H1 (cell line): Measurements from ENCODE around the gene XPO6. TPM values are rescaled to one million over a fixed set of nuclear protein-coding genes. Genes with fewer than 3 reads are reported as not detected.

Source experiments
- CTCF ChIA-PET: fragments of 300-600 bp; sonication (Branson Sonifier 250); formaldehyde crosslinking; loops from one replicate; lab custom pipeline; 2021; ENCODE audit not compliant: partially characterized antibody; lab: Charles Lee
- POLR2A ChIA-PET: fragments of 300-600 bp; sonication (Branson Sonifier 250); formaldehyde crosslinking; loops from one replicate; lab custom pipeline; 2021; ENCODE audit warnings: inconsistent platforms; ENCODE audit not compliant: partially characterized antibody; lab: Charles Lee
- DNase-seq, 2 experiments: peaks; one replicate each; pipeline versions ENCODE4 v3.0.0 to v3.0.0-alpha.2; 2010 to 2022; ENCODE audit warnings: low spot score in 2 of 2, low read depth in 1 of 2, mixed read lengths in 1 of 2
- FAIRE-seq: peaks from 2 replicates; lab custom pipeline; 2011; peaks lifted over from hg19 to GRCh38; lab: Jason Lieb, UNC
- H2AFZ ChIP-seq: 2 replicates; pipeline ENCODE4 v1.8.1; 2012; ENCODE audit warnings: low read length, inconsistent platforms
- H2AK5ac ChIP-seq: 2 replicates; pipeline ENCODE4 v1.6.1; 2013; ENCODE audit warnings: low read depth, low read length
- H2BK120ac ChIP-seq: replicated peaks from 2 replicates; pipeline ENCODE3; 2013; ENCODE audit warnings: low read depth, low read length, inconsistent platforms
- H2BK12ac ChIP-seq: 2 replicates; pipeline ENCODE4 v1.6.1; 2013; ENCODE audit warnings: low read depth, low read length
- H2BK15ac ChIP-seq: 2 replicates; pipeline ENCODE4 v1.6.1; 2013; ENCODE audit warnings: low read length
- H2BK20ac ChIP-seq: 2 replicates; pipeline ENCODE4 v1.6.1; 2013; ENCODE audit warnings: low read length
- H2BK5ac ChIP-seq: 2 replicates; pipeline ENCODE4 v1.6.1; 2013; ENCODE audit warnings: low read depth, low read length
- H3K14ac ChIP-seq: 2 replicates; pipeline ENCODE4 v1.6.1; 2013; ENCODE audit warnings: inconsistent platforms; ENCODE audit not compliant: insufficient read length
- H3K18ac ChIP-seq: 2 replicates; pipeline ENCODE4 v1.6.1; 2013; ENCODE audit warnings: low read length; ENCODE audit errors: extremely low read depth
- H3K23ac ChIP-seq: 2 replicates; pipeline ENCODE4 v1.6.1; 2013; ENCODE audit warnings: inconsistent platforms; ENCODE audit not compliant: insufficient read length
- H3K23me2 ChIP-seq: 2 replicates; pipeline ENCODE4 v1.6.1; 2013; ENCODE audit warnings: low read depth, low read length
- H3K27ac ChIP-seq: 2 replicates; pipeline ENCODE4 v1.6.1; 2011; ENCODE audit warnings: low read depth, low read length, inconsistent platforms
- H3K27me3 ChIP-seq, 4 experiments: replicated peaks in 1 of 4; 1 replicate in 1 of 4; 2 replicates in 3 of 4; pipeline versions ENCODE4 v1.6.1 to v1.8.1; 2011 to 2013; ENCODE audit warnings: low read length in 3 of 4, mild to moderate bottlenecking in 3 of 4, inconsistent platforms in 2 of 4, mixed read lengths in 2 of 4, moderate library complexity in 1 of 4; ENCODE audit not compliant: control insufficient read depth in 3 of 4, insufficient read depth in 3 of 4; ENCODE audit errors: extremely low read depth in 1 of 4
- H3K36me3 ChIP-seq, 4 experiments: 2 replicates each; pipeline versions ENCODE4 v1.6.1 to v1.8.1; 2011 to 2013; ENCODE audit warnings: mild to moderate bottlenecking in 4 of 4, low read length in 3 of 4, moderate library complexity in 2 of 4, control low read depth in 1 of 4, inconsistent platforms in 1 of 4; ENCODE audit not compliant: insufficient read depth in 4 of 4, control insufficient read depth in 2 of 4
- H3K4ac ChIP-seq: replicated peaks from 2 replicates; pipeline ENCODE3; 2013; ENCODE audit warnings: low read length, low read depth, mixed read lengths, inconsistent platforms; ENCODE audit not compliant: insufficient read length
- H3K4me1 ChIP-seq, 4 experiments: replicated peaks in 1 of 4; 1 replicate in 1 of 4; 2 replicates in 3 of 4; pipeline versions ENCODE4 v1.6.1 to v1.8.1; 2011 to 2013; ENCODE audit warnings: low read length in 3 of 4, inconsistent platforms in 2 of 4, mixed read lengths in 1 of 4; ENCODE audit not compliant: insufficient read depth in 4 of 4, control insufficient read depth in 3 of 4
- H3K4me2 ChIP-seq, 2 experiments: 2 replicates each; pipeline versions ENCODE4 v1.6.1 to v1.8.1; 2011 to 2013; ENCODE audit warnings: low read depth in 2 of 2, low read length in 2 of 2, control low read depth in 1 of 2, inconsistent platforms in 1 of 2, mild to moderate bottlenecking in 1 of 2; ENCODE audit not compliant: insufficient read depth in 1 of 2
- H3K4me3 ChIP-seq, 4 experiments: fragments of 200-600, 300-600 bp in 1 of 4; sonication (generic), shearing (Covaris generic), sonication (Bioruptor Twin) in 1 of 4; 2 replicates each; pipeline versions ENCODE4 v1.5.1 to v1.8.1; 2011 to 2016; ENCODE audit warnings: low read length in 4 of 4, low read depth in 3 of 4, control low read depth in 2 of 4, inconsistent platforms in 2 of 4, mild to moderate bottlenecking in 2 of 4, mixed read lengths in 1 of 4, moderate library complexity in 1 of 4; ENCODE audit not compliant: insufficient read depth in 2 of 4; ENCODE audit errors: extremely low read depth in 1 of 4
- H3K56ac ChIP-seq: replicated peaks from 2 replicates; pipeline ENCODE3; 2013; ENCODE audit warnings: low read depth, mild to moderate bottlenecking, mixed read lengths, low read length, inconsistent platforms; ENCODE audit not compliant: insufficient read length
- H3K79me1 ChIP-seq: 2 replicates; pipeline ENCODE4 v1.6.1; 2013; ENCODE audit warnings: low read depth, low read length, control low read depth
- H3K79me2 ChIP-seq, 2 experiments: 2 replicates each; pipeline versions ENCODE4 v1.6.1 to v1.8.1; 2012 to 2013; ENCODE audit warnings: low read length in 2 of 2, mild to moderate bottlenecking in 2 of 2, inconsistent platforms in 1 of 2; ENCODE audit not compliant: insufficient read depth in 2 of 2, control insufficient read depth in 1 of 2
- H3K9ac ChIP-seq, 4 experiments: replicated peaks in 1 of 4; 1 replicate in 1 of 4; 2 replicates in 3 of 4; pipeline versions ENCODE4 v1.6.1 to v1.8.1; 2011 to 2013; ENCODE audit warnings: low read depth in 3 of 4, low read length in 3 of 4, control low read depth in 2 of 4, mild to moderate bottlenecking in 2 of 4, moderate library complexity in 2 of 4, inconsistent platforms in 1 of 4; ENCODE audit errors: extremely low read depth in 1 of 4
- H3K9me3 ChIP-seq, 2 experiments: 2 replicates each; pipeline versions ENCODE4 v1.6.1 to v1.8.1; 2012 to 2013; ENCODE audit warnings: mild to moderate bottlenecking in 2 of 2, moderate library complexity in 2 of 2, control low read depth in 1 of 2, inconsistent platforms in 1 of 2, low read depth in 1 of 2, low read length in 1 of 2, mixed read lengths in 1 of 2; ENCODE audit not compliant: insufficient read depth in 2 of 2
- H4K20me1 ChIP-seq, 2 experiments: replicated peaks in 1 of 2; 2 replicates each; pipeline versions ENCODE3 to v1.8.1; 2011 to 2013; ENCODE audit warnings: inconsistent platforms in 2 of 2, low read length in 2 of 2, mild to moderate bottlenecking in 1 of 2; ENCODE audit not compliant: insufficient read depth in 2 of 2, control insufficient read depth in 1 of 2
- H4K5ac ChIP-seq: 2 replicates; pipeline ENCODE4 v1.6.1; 2013; ENCODE audit warnings: low read length, low read depth, mixed read lengths, inconsistent platforms; ENCODE audit not compliant: insufficient read length
- H4K8ac ChIP-seq: 2 replicates; pipeline ENCODE4 v1.8.0; 2013; ENCODE audit warnings: mild to moderate bottlenecking, moderate library complexity, low read length, inconsistent platforms; ENCODE audit not compliant: insufficient read depth; ENCODE audit errors: extremely low read depth
- H4K91ac ChIP-seq: replicated peaks from 2 replicates; pipeline ENCODE3; 2013; ENCODE audit warnings: low read length, mixed read lengths, inconsistent platforms; ENCODE audit not compliant: insufficient read length
- ATF3 ChIP-seq: IDR thresholded peaks from 2 replicates; pipeline ENCODE4 v1.6.1; 2011; ENCODE audit warnings: low read depth, mild to moderate bottlenecking, low read length; ENCODE audit not compliant: insufficient read depth
- BCL11A ChIP-seq, 2 experiments: IDR thresholded peaks; one replicate each; pipeline ENCODE4 v1.6.1; 2011; ENCODE audit warnings: low read depth in 2 of 2, low read length in 2 of 2, mild to moderate bottlenecking in 2 of 2
- KDM4A ChIP-seq: IDR thresholded peaks from one replicate; pipeline ENCODE4 v1.7.1; 2012; ENCODE audit warnings: low read depth, mild to moderate bottlenecking, moderate library complexity, low read length, inconsistent platforms; ENCODE audit not compliant: severe bottlenecking
- MAFK ChIP-seq: IDR thresholded peaks from 2 replicates; pipeline ENCODE4 v1.6.1; 2012; ENCODE audit warnings: low read depth, mild to moderate bottlenecking, improper control_type of control experiment, low read length
- PHF8 ChIP-seq: fragments of 200-600 bp; sonication (generic); conservative IDR thresholded peaks from 2 replicates; pipeline ENCODE4 v1.7.1; 2012; ENCODE audit warnings: low read depth, mild to moderate bottlenecking, inconsistent platforms, low read length, moderate library complexity
- POLR2A ChIP-seq, 2 experiments: IDR thresholded peaks; 1 replicate in 1 of 2; 2 replicates in 1 of 2; pipeline ENCODE4 v1.6.1; 2011; ENCODE audit warnings: low read depth in 2 of 2, low read length in 2 of 2, mild to moderate bottlenecking in 2 of 2; ENCODE audit errors: control extremely low read depth in 1 of 2
- RBBP5 ChIP-seq: IDR thresholded peaks from 2 replicates; pipeline ENCODE4 v1.7.1; 2012; ENCODE audit warnings: low read depth, mild to moderate bottlenecking, inconsistent platforms, low read length, moderate library complexity, borderline replicate concordance
- SAP30 ChIP-seq: fragments of 300-600 bp; sonication (generic); IDR thresholded peaks from 2 replicates; pipeline ENCODE4 v1.7.1; 2012; ENCODE audit warnings: low read length, moderate library complexity, mild to moderate bottlenecking, inconsistent platforms; ENCODE audit not compliant: insufficient read depth, insufficient replicate concordance
- WGBS, 2 experiments: shearing (Covaris generic) in 1 of 2; methylation state at CpG; one replicate each; pipeline versions ENCODE4 v1.1.6 to v1.1.7; 2013 to 2015; ENCODE audit warnings: low lambda C conversion rate in 2 of 2, mixed read lengths in 2 of 2, inconsistent platforms in 1 of 2, low coverage in 1 of 2, missing lambda C conversion rate in 1 of 2; ENCODE audit not compliant: insufficient replicate concordance in 2 of 2, insufficient coverage in 1 of 2, insufficient read length in 1 of 2; ENCODE audit errors: extremely low coverage in 1 of 2, missing lambda C conversion rate in 1 of 2; 5-methylcytosine and 5-hydroxymethylcytosine counted together
- polyA plus RNA-seq, 7 experiments: library from polyadenylated mRNA; depleted of rRNA in 3 of 7; stranded (reverse) in 5 of 7; unstranded in 2 of 7; fragments of >200 nt in 5 of 7; fragments of 200-250 nt in 2 of 7; gene quantifications; 1 replicate in 5 of 7; 2 replicates in 1 of 7; 4 replicates in 1 of 7; pipeline versions ENCODE4 v1.2.1 to v1.2.3, GENCODE V29; 2011 to 2013; ENCODE audit warnings: missing spikeins in 2 of 7, mixed read lengths in 2 of 7
- total RNA-seq: library from RNA; stranded (reverse); fragmentation: NEBNext Ultra II Directional; extraction: Animal tissue kit (Norgen Biotek cat#: 25700); gene quantifications from 2 replicates; pipeline ENCODE4 v1.2.1, GENCODE V29; 2021

Gene XPO6
- total and polyA plus RNA-seq, 2 of the 8 experiments (the other 6 are each of a cell fraction or from before 2014, with no cell fraction given), result 152 to 254 TPM

- H2BK120ac ChIP-seq, result no peak overlapping the region
- H4K20me1 ChIP-seq, result no peaks in the 10 kb centered on the region
- no peak overlapping the region for H2AK5ac ChIP-seq
- POLR2A ChIA-PET, result interaction anchor here (1.3 to 1.4 kb wide), 2 partner anchors 9 to 12 kb away, joined by 3 to 5 read pairs; no protein-coding TSS in a partner anchor
- H2BK12ac ChIP-seq, result no peak overlapping the region
- no peaks in the 10 kb centered on the region for H3K79me1 ChIP-seq
- H2BK5ac ChIP-seq, result no peak overlapping the region
- 100% methylated on average over 1 of the region's 2 CpGs; no CpG with 5 or more reads in 1 of the 2 experiments for WGBS, 2 experiments
- H2BK15ac ChIP-seq, result no peak overlapping the region
- H3K27ac ChIP-seq, result no peak overlapping the region
- no peaks in the 10 kb centered on the region for H3K27me3 ChIP-seq
- no peak overlapping the region for H4K8ac ChIP-seq
- FAIRE-seq, result no peak
- H3K9me3 ChIP-seq, result no peaks in the 10 kb centered on the region
- H2BK20ac ChIP-seq, result no peak overlapping the region
- TF ChIP-seq ATF3, result no peak
- no peak for TF ChIP-seq BCL11A (IDR thresholded peaks at IDR 0.05; ENCODE audit: low read depth in 2 of 2, low read length in 2 of 2)
- no peak for TF ChIP-seq POLR2A (IDR thresholded peaks at IDR 0.05; ENCODE audit: control extremely low read depth in 1 of 2, low read depth in 2 of 2, low read length in 2 of 2)
- peak; percentile 29; the same call in 1 of the 2 replicates for TF ChIP-seq MAFK
- no peak for TF ChIP-seq KDM4A
- TF ChIP-seq RBBP5, result no peak
- no peak for TF ChIP-seq SAP30
- no peak for TF ChIP-seq PHF8
- no peaks in the 10 kb centered on the region for H3K79me2 ChIP-seq
- no peak overlapping the region for H4K5ac ChIP-seq
- H3K14ac ChIP-seq, result no peak overlapping the region
- no peak overlapping the region for H3K4me2 ChIP-seq
- no peak overlapping the region for H3K4me3 ChIP-seq
- CTCF ChIA-PET, result no interaction called here
- no peak overlapping the region for H4K91ac ChIP-seq
- H3K18ac ChIP-seq, result no peak overlapping the region
- DNase-seq, result no peak
- H3K9ac ChIP-seq, result no peak overlapping the region
- H3K4ac ChIP-seq, result no peak overlapping the region
- no peaks in the 10 kb centered on the region for H3K23me2 ChIP-seq
- no peaks in the 10 kb centered on the region for H3K4me1 ChIP-seq
- H3K36me3 ChIP-seq, result peaks cover 16 to 67% (median 44%) of the 10 kb centered on the region in 4 experiments
- H2AFZ ChIP-seq, result no peak overlapping the region
- no peak overlapping the region for H3K56ac ChIP-seq
- H3K23ac ChIP-seq, result no peak overlapping the region
These were observed 93.1 kb downstream of the XPO6 start for GRCh38 chr16:28118637-28119036.
